NCI-H2081 (cell line): ENCODE measurements around the gene HOXD12.
A peak's percentile ranks its signal among the peaks of the same experiment; 100 is the strongest.

Experiments
- DNase-seq, 2 experiments: peaks; one replicate each; lab custom pipeline; 2025; lab: John Stamatoyannopoulos, UW

HOXD12 gene

DNA sequence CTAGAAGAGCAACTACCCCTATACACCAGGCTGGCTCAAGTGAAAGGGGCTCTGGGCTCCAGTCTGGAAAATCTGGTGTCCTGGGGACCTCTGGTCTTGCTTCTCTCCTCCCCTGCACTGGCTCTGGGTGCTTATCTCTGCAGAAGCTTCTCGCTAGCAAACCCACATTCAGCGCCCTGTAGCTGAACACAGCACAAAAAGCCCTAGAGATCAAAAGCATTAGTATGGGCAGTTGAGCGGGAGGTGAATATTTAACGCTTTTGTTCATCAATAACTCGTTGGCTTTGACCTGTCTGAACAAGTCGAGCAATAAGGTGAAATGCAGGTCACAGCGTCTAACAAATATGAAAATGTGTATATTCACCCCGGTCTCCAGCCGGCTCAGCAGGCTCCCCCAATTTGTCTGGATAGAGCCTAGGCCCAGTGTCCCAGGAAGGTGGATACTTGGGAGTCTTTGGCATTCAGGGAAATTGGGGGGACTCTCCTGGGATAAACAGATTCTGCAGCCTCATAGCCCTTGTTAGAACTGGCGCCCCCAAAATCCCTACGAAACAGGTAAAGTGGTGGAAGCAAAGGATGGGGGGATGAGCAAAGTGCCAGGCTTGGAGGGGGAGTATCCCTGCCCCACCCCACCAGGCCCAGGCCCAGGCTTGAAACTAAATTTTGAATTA is 49.3 kb downstream of the HOXD12 start:
- DNase-seq, result no peak

DNA sequence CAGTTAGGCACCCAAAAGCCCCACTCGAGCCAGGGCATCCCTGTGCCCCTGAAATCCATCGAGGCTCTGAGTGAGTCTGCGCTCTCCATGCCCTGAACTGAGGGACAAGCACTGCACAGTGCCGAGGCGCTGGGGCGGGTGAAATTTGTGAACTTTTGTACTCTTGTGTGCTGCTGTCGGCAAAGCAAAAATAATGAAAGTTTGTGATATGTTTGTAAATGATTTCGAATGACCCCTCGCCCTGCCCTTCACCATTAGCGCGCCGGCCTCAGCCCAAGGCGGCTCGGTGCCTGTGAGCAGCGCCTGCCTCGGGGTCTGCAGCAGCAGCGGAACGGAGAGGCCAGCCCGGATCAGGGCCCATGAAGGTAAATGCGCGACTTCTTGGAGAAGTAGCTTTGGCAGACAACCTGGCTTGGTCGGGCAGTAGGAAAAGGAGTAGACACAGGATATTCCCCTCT is 49.9 kb downstream of the HOXD12 start:
- no peak for DNase-seq

- no peak for DNase-seq
Observed at GRCh38 chr2:176149939-176150583, 50.5 kb downstream of the HOXD12 start.

- no peak for DNase-seq
Observed at GRCh38 chr2:176150584-176151441, 51.2 kb downstream of the HOXD12 start.

- DNase-seq, result peak in 1 of 2 experiments; percentile 59
Observed at GRCh38 chr2:176151442-176152287, 52.1 kb downstream of the HOXD12 start, which contains the start of gene HOXD4. Gene HOXD4 (plus strand): TSS chr2:176151550. CDS start chr2:176151634, 84 bp downstream.
